B cell (primary cell): Measurements from ENCODE around the gene MYDGF.

Experiments
- CTCF ChIP-seq: fragments of 200-600 bp; IDR thresholded peaks from one replicate; pipeline ENCODE4 v1.8.0; 2022; ENCODE audit warnings: antibody characterized with exemption, mild to moderate bottlenecking
- EZH2 ChIP-seq: IDR thresholded peaks from 2 replicates; pipeline ENCODE4 v1.6.1; 2012; ENCODE audit warnings: borderline replicate concordance, low read depth, mild to moderate bottlenecking, moderate library complexity, low read length; ENCODE audit not compliant: insufficient read depth, poor library complexity, severe bottlenecking

GRCh38 chr19:4714016-4714415 lies 43.9 kb upstream of the MYDGF start:
- TF ChIP-seq CTCF (no peak), EZH2 (no peak)
